ENCODE results near the gene EPHB2. TPM values are rescaled to one million over a fixed set of nuclear protein-coding genes. Genes with fewer than 3 reads are reported as not detected.
"Not testable (repeated sequence)": the region's sequence is repeated elsewhere in the genome, so short reads cannot be mapped to it uniquely, and the experiment has no call there.

Gene EPHB2
- polyA plus RNA-seq, 12 donors: 11.8 to 33.7 (median 19.1) TPM; not detected in 1

DNA sequence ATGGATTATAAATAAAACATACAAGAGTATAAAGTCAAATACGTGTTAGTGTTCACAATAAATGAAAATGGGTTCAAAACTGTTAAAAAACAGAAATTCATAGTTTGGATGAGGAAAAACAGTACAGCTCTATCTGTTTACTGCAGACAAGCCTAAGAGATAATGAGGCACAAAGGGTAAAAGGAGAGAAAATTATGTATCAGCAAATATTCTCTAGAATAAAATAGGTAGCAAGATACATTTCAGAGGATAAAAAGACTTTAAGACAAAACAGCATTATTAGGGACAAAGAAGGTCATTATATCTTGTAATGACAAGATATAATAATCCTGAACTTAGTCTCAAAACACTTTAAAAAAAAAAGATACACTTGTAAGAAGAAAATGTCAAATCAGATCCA lies 123.1 kb downstream of the EPHB2 start:
- DNase-seq: no peak

DNA sequence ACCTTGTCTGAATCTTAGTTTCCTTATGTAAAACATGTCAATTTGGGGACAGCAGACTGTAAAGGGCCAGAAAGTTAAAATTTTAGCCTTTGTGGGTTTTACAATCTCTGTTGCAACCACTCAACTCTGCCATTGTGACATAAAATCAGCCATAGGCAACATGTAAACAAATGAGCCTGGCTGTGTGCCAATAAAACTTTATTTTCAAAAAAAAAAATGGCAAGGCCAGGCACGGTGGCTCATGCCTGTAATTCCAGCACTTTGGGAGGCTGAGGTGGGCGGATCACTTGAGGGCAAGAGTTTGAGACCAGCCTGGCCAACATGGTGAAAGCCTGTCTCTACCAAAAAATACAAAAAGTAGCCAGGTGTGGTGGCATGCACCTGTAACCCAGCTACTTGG lies 123.8 kb downstream of the EPHB2 start:
- not testable (repeated sequence) for DNase-seq

DNA sequence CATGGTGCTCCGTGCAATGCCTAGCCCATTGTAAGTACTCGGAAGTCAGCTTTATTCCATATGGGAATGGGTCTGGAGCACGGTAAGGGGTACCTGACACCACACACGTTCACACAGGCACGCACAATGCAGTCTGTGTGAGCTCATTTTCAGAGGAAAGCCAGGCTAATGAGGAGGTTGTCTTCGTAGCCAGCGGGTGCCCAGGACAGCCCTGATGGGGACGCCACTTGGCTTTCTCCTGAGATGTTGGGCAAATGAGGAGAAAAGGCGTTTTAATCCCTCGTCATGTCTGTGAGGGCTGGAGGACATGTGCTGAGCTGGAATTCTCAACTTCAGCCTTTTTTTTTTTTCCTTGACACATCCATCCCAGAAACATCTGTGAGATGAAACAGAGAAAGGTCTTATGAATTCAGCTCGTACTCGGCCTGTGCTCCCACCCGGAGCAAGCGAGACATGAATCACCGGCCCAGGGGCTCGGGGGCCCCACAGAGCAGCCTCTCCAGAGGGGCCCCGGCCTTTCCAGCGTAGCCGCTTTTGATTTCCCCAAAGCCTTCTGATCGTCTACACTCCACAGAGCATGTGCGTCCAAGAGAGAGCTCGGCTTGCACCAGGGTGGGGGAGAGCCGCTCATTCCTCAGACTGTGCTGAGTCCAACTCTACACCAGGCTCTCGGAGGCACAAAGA lies 125.1 kb downstream of the EPHB2 start:
- DNase-seq: no peak

DNA sequence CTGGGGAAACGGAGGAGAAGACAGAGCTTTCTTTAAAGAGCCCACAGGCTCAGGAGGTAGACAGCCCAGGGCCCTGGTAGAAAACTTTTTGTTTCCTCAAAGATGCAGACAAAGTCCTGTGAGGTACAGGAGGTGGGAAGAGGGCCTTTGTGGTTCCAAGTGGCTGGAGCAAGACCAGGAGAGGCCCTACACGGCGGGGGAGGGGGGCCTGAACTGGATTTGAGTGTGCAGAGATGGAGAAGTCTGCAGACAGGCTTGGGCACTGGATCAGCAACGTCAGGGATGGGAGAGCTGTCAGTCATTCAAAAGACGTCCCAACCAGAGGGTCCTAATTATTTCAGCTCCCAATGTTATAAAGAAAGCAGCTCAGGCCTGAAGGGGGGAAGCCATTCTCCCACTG lies 126.2 kb downstream of the EPHB2 start:
- no peak for DNase-seq

DNA sequence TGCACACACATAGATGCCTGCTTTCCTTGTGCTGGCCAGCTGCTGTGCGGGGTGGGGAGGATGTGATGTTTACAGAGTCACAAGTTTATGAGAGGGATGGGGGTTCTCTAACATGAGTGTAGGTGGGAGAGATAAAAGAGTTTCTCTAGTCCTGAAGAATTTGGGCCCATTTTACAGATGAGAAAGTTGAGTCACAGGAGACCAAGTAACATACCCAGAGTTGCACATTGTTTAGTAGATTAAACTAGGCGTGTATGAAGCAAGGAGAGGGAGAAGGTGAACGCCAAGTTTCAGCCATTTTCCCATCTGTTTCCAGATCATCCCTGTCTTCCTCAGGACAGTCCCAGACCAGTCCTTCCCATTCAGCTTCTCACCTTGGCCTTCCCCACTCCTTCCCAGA lies 126.7 kb downstream of the EPHB2 start:
- no peak for DNase-seq

DNA sequence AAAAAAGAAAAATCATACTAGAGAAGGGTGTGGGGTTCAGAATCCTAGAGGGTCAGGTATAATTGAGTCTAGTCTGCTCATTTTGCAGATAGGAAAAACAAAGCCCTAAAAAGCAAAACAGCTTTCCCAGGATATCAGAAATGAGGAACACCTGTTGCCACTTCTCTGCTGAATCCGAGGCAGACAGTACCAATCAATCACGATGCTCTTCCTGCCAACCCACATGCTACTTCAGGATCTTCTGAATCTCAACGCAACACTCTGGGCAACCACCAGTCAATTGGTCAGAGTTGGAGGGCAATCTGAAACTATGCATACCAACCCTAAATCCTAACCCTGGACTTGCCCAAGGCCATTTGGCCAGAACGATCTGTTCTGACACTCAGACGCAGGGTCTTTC lies 128.3 kb downstream of the EPHB2 start:
- no peak for DNase-seq

DNA sequence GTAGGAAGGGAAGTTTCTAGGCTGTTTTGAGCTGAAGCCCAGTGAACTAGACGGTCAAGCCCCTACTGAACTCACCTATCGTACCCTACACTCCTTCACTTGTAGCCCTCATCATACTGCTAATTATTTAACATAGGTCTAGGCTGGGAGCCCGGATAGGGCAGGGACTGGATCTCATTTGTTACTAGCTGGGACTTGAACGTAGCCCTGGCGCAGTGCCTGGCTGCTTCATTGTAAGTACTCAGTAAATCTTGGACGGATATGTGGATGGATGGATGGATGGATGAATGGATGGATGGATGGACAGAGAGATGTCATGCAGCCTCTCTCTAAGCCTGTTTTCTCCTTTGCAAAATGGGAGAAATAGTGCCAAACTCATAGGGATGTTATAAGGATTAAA lies 129.2 kb downstream of the EPHB2 start:
- DNase-seq: no peak

DNA sequence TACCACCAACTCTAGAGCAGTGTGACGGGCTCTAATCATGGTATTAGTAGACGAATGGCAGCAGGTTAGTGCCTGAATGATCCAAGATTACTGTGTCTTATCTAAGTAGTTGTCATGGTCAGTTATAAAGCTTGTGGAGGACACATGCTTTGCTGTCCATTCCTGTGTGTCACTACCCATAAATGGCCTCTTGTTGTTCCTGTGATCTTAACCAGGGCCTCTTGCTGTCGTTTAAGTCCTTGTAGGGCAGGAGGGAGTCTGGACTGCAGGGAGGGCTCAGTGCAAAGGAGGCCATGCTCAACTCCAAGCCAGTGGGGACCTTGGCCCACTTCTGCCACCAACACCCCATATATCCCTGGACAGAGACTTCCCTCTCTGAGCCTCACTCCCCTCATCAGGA lies 130.5 kb downstream of the EPHB2 start:
- DNase-seq: no peak

DNA sequence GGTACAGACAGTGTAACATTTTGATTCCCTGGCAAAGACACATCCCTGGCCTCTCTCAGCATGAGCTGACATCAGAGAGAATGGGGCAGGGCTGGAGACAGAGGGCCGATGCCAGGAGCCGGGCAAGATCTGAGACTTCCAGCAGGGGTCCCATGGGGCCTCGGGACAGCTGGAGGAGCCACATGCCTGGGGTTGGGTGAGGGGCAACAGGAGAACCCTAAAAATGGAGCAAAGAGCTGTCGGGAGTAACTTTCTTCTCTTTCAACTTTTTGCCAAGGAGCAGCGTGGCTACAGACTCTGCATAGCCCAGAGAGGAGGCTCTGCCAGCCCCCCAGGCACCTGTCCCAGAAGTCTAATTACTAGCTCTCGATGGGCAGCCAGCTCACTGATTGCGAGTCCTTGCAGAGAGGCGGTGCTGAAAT lies 131.2 kb downstream of the EPHB2 start:
- DNase-seq: peak; percentile 26

DNA sequence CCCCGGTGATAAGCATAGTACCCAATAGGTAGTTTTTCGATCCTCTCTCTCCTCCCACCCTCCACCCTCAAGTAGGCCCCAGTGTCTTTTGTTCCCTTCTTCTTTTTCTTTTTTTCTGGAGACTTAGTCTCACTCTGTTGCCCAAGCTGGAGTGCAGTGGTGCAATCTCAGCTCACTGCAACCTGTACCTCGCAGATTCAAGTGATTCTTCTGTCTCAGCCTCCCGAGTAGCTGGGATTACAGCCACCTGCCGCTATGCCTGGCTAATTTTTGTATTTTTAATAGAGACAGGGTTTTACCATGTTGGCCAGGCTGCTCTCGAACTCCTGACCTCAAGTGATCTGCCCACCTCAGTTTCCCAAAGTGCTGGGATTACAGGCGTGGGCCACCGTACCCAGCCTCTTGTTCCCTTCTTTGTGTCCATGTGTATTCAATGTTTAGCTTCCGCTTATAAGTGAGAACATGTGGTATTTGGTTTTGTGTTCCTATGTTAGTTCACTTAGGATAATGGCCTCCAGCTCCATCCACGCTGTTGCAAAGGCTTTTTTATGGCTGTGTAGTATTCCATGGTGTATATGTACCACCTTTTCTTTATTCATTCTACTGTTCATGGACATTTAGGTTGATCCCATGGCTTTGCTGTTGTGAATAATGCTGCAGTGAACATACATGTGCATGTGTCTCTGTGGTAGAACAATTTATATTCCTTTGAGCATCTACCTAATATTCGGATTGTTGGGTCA lies 133.0 kb downstream of the EPHB2 start:
- DNase-seq: not testable (repeated sequence)

DNA sequence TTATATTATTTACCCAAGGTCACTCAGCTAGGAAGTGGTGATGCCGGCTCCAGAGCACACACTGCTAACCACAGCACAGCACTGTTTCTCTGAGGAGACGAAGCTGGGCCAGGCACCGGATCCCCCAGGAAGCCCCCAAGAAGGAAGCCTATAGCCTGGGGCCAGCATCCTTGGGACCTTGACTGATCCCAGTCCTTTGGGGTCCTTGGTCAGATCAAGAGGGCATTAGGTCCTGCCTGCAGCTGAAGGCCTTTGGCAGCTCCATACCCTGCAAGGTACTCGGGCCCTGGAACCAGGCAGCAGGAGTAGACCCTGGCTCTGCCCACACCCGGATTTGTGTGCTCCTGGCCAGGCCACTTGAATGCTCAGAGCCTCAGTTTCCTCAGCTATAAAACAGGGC lies 134.0 kb downstream of the EPHB2 start:
- DNase-seq: no peak

DNA sequence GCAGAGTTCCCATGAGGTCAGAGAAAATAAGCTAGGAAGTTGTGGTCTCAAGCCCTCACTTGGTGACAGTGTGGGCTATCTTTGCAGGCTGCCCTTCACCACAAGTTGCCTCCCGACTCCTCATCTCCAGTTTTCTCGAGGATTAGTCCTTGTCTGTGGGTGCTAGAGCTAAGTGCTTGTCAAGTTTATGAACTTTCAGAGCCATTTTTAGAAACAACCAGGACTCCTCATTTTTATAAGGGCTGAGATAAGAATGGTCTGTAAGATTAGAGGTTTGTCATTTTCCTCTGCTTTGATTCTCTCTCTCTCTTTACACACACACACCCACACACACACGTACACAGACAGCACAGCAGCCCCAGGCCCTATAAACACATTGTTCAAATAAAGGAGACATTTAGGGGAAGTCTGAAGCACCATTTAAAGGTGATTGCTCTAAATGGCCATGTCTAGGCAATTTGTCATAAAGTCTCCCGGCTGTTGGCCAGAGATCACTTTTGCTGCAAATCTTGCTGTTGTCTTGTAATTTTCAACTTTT lies 134.8 kb downstream of the EPHB2 start:
- DNase-seq: no peak

DNA sequence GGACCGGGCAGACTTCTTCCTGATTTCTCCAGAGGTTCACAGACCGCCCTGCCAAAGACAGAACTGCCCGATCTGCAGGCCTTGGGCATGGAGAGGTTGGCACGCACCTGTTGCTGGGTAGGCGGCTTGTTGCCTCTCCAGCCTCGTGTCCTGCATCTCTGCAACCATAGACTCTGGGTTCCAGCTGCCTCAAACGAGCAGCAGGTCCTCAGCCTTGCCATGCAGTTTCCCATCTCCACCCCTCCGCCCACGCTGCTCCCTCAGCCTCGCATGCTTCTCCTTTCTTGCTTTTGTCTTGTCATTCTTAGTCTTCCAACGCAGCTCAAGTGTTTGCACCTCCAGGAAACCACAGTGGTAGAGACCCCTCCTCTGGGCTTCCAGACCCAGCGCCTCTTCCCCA lies 135.8 kb downstream of the EPHB2 start:
- no peak for DNase-seq

DNA sequence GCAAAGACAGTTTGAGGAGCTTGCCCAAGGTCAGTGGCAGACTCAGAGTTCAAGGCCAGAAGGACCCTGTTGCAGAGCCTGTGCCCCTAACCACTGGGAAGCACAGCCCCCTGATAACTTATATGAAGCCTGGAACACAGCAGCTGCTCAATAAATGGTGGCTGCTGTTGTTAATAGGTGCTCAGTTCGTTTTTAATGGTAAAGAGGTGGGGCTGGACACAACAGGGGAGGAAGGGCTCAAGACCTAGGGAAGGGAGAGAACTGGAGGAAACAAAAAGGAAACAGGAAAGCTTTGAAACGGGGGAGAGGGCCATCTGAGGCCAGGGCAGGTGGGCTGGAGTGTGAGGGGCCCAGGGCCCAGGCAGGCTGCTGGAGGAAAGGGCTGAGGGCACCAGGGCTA lies 136.6 kb downstream of the EPHB2 start:
- no peak for DNase-seq

DNA sequence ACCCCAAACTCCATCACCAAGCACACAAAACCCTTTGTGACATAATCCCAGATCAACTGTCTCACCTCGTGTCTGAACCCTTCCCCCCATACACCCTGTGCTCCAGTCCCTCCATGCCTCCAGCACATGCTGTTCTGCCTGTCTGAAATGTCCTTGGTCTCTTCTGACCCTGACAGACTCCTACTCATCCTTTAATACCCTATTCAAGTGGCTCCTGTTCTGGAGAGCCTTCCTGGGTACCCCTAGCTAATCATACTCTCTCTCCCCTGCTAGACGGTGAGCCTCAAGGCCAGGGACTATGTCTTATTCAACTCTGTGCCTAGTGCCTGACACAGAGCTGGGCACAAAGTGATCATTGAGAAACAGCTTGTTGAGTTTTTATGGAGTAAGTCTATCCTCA lies 137.1 kb downstream of the EPHB2 start:
- no peak for DNase-seq

DNA sequence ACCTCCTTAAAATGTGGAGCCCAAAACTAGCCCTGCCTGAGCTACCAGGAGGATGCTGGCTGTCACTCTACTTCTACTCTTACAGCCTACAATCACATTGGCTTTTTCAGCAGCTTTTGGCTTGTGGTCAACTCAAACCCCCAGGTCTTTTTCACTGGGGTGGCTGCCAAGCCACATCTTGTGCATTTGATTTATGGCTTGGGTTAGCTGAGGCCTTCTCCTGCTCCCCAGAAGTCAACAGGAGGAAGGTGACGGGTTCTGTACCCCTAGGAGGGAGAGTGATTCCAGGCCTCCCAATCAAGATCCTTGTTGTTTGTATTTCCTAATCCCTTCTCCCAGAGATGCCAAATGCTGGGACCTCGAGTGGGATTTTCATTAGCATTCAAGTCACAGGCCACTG lies 137.8 kb downstream of the EPHB2 start:
- no peak for DNase-seq

DNA sequence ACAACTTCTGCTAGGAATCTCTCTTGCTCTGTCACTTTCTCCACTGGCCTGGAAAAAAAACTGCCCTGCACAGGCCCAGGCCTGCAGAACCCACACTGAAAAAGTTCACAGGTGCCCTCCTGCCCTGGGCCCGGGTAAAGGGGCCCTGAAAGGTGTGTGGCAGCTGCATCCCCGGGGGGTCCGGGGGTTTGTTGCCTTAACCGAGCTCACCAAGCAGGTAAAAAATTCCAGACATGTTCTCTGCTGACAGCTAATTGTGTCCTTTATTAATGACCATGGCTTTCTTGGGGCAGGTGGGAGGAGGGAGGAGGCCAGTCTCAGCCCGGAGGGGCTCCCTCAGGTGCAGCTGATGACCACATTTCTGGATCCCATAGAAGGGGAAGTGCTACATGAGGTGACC lies 139.1 kb downstream of the EPHB2 start:
- no peak for DNase-seq

DNA sequence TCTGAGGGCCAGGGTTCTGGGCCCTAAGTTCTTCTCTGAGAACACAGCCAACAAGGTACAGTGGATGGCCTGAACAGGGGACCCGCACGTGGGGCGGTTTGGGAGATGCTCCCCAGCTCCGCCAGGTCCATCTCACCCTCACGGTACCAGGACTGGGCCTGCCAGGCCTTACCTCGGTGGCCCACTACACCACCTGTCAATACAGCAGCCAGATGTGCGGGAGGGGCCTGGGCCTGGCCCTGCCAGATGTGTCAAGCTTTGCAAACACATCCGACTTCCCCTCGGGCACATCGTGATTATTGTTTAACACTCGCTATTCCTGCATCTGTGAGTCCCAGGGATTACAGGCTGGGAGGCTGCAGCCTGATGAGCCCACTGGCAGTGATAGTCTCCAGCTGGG lies 139.6 kb downstream of the EPHB2 start:
- DNase-seq: no peak

DNA sequence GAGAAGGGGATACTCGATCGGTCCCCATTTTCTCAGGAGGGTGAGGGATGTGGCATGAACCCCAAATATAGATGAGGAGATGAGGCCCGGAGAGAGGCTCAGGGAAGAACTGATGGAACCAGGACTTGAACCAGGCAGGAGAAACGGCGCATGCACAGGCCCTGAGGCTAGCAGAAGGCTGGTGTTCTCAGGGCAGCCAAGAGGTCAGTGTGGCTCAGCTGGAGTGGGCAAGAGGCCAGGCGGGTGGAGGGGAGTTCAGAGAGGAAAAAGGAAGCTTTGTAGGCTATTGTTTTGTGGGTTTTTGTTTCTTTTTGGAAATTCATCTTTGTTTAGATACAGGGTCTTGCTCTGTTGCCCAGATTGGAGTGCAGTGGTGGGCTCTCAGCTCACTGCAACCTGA lies 140.0 kb downstream of the EPHB2 start:
- DNase-seq: no peak

DNA sequence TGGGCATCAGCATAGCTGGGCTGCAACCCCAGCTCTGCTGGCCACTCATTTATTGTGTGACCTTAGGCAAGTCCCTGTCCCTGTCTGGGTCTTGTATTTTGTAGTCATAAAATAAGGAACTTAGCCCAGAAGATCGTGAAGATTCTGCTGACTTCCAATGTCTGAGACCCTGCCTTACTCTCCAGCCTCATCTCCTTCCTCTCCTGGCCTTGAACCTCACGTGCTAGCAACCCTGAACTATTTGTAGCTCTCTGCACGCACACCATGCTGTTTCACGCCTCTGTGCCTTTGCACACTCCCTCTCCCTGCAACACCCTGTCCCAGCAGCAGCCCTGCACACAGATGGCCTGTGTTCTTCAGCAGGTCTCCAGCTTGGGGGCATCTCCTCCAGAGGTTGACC lies 140.9 kb downstream of the EPHB2 start:
- DNase-seq: no peak

DNA sequence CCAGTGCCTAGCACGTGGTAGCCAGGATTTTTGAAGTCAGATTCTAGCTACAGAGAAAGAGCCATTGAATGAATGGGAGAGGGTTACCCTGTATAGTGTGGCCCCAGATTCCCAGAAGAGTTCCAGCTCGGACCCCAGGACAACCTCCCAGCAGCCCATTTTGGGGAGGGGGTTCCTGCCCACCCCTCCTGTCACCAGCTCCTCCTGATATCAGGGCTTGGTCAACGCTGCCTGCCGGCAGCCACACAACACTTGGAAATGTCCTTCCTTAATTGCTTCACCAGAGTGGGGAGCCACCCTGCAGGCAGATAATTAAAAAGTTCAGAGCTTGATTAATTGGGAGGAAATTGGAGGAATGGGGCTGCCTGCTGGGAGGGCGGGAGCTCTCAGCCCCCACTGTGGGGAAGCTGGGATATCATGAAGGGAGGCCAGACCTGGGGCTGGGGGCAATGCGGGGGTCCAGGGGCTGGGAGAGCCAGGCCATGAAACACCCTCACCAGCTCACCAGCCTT lies 141.6 kb downstream of the EPHB2 start:
- no peak for DNase-seq

DNA sequence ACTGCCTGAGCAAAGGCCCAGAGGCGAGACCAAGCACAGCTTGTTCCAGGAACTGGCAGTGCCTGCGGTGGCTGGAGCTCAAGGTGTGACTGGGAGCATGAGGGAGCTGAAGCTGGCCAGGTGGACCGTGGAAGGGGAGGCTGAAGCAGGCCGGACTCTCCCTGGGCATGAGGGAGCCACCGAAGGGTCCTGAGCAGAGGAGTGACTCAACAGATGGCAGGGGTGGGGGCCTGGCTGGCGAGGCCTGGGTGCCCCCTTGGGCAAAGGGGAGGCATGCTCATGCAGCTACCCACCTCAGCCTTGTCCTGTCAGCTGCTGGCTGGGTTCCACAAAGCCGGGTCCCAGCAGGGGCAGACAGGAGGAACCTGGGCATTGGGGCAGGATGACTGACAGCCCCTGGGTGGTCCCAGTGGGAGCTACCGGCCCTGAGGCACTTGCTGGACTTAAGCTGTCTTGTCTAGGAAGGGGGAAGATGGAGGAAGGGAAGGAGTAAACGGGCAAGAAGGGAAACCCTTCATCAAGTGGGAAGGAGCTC lies 143.1 kb downstream of the EPHB2 start:
- no peak for DNase-seq
